Measurements from ENCODE around the gene NETO1.

NETO1 gene

DNA sequence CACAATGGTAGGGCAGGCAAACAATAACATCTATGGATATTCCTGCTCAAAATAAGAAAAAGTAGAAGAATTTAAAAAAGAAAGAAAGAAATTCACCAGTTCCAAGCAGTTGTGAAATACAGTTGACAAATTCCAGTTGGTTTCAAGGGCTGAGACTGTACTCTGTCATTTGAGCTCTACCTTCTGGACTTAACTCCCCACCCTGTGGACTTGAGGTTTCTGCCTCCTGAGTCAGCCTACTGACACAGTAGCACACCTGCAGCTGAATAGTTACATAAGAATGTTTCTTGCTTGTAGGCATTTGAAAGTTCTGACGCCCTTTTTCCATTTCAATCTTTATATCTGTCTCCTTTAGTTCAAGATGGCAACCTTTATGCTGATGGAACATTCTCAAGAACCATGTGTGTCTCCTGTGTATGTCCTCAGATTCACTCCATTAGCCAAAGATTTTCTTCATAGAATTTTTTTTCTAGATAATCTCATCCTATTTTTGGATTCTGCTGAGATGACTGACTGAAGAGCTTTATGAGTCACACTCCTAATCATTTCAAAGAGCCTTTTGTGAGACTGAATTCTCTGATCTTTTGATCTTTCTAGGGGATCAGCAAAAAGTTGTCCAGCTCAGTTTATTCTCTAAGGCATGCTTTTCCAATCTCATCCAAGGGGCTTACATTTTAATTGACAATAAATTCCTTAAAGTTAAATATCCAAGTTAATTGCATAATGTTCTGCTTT, 19.1 kb downstream of the NETO1 start:
- TF ChIP-seq POLR2AphosphoS5 (IDR thresholded peaks at IDR 0.05; ENCODE audit: low read depth, low read length), result no peak
- no peak for TF ChIP-seq PAX5 (IDR thresholded peaks at IDR 0.05; ENCODE audit: insufficient read depth, low read length, severe bottlenecking)
- no peak for TF ChIP-seq POLR2A (IDR thresholded peaks at IDR 0.05; ENCODE audit: low read depth, low read length)
- no peak for TF ChIP-seq TAF1 (IDR thresholded peaks at IDR 0.05; ENCODE audit: low read depth, low read length)
- no peak for TF ChIP-seq SPI1 (IDR thresholded peaks at IDR 0.05; ENCODE audit: low read depth, low read length)
- TF ChIP-seq POU2F2 (IDR thresholded peaks at IDR 0.05; ENCODE audit: low read depth, low read length), result no peak
- no peak for DNase-seq (ENCODE audit: insufficient read length, low spot score)
- no peak for FAIRE-seq

DNA sequence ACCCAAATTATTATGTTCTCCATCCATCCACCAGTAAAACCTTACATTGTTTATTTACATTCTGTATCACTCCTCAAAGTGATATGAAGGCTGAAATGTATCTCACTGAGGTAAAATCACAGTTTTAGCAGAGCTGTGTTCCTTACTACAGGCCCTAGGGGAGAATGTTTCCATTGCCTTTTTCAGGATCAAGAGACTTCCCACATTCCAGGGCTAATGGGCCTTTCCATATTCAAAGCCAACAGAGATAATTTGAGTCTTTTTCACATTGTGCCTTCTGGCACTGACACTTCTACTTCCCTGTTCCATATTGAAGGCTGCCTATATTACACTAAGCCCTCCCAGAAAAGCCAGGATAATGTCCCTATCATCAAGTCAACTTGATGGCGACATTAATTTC, 20.0 kb downstream of the NETO1 start:
- no peak for TF ChIP-seq TAF1 (IDR thresholded peaks at IDR 0.05; ENCODE audit: low read depth, low read length)
- TF ChIP-seq POU2F2 (IDR thresholded peaks at IDR 0.05; ENCODE audit: low read depth, low read length), result no peak
- no peak for TF ChIP-seq POLR2A (IDR thresholded peaks at IDR 0.05; ENCODE audit: low read depth, low read length)
- TF ChIP-seq SPI1 (IDR thresholded peaks at IDR 0.05; ENCODE audit: low read depth, low read length), result no peak
- no peak for TF ChIP-seq PAX5 (IDR thresholded peaks at IDR 0.05; ENCODE audit: insufficient read depth, low read length, severe bottlenecking)
- no peak for TF ChIP-seq POLR2AphosphoS5 (IDR thresholded peaks at IDR 0.05; ENCODE audit: low read depth, low read length)
- DNase-seq (ENCODE audit: insufficient read length, low spot score), result no peak
- no peak for FAIRE-seq

DNA sequence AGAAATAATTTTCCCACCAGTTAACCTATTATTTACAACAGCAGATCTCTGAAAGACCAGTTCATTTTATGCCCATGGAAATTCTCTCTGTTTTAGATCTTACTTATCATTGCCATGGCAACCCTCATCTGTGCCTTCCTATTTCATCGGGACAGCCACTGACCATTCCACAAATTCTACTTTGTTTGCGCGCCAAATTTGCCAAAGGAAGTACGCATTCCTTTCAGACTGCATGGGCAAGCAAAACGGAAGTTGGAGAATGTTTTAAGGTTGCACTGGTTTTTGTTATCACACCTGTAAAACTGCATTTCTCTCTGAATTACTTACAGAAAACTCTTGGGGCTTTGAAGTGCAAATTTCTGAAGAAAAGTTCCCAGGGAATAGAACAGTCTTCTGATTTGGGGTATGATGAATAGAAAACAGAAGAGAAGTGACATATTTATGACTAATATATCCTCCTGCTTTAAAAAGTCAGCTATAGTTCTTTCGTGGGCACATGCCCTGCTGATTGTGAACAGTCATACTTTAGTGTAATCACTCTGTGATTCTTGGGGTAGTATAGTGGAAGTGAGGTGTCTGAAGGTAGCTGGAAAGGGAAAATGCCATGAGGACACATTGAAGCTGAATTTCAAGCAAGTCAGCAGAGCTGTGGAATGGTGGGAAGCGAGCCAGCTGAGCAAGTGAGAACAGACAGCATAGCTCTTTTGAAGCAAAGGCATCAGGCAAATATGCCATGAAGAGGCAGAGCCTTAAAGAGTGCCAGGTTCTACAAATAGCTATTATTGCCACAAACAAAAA, 20.9 kb downstream of the NETO1 start:
- TF ChIP-seq POU2F2 (IDR thresholded peaks at IDR 0.05; ENCODE audit: low read depth, low read length) (no peak), PAX5 (IDR thresholded peaks at IDR 0.05; ENCODE audit: insufficient read depth, low read length, severe bottlenecking) (no peak), TAF1 (IDR thresholded peaks at IDR 0.05; ENCODE audit: low read depth, low read length) (no peak), POLR2AphosphoS5 (IDR thresholded peaks at IDR 0.05; ENCODE audit: low read depth, low read length) (no peak), POLR2A (IDR thresholded peaks at IDR 0.05; ENCODE audit: low read depth, low read length) (no peak), SPI1 (IDR thresholded peaks at IDR 0.05; ENCODE audit: low read depth, low read length) (no peak)
- DNase-seq (ENCODE audit: insufficient read length, low spot score) (no peak), FAIRE-seq (no peak)

DNA sequence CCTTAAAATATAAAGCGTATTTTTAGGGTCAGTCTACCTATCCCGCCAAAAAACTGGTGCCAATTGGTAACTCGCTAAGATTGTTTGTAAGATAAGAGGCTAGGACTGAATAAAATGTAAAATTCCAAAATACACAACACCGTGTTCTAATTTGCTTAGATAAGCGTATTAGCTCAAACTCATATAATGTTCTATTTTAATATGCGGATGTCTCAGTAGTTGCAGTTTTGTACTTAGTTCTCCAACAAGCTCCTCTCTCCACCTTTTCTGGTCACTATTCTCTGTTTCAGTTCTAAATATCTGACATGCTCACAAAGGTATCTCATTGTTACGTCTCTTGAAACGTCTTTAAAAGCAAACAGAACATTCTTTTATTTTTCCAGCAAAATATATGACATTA, 24.0 kb downstream of the NETO1 start:
- TF ChIP-seq PAX5 (IDR thresholded peaks at IDR 0.05; ENCODE audit: insufficient read depth, low read length, severe bottlenecking) (no peak), SPI1 (IDR thresholded peaks at IDR 0.05; ENCODE audit: low read depth, low read length) (no peak), POU2F2 (IDR thresholded peaks at IDR 0.05; ENCODE audit: low read depth, low read length) (no peak), POLR2A (IDR thresholded peaks at IDR 0.05; ENCODE audit: low read depth, low read length) (no peak), POLR2AphosphoS5 (IDR thresholded peaks at IDR 0.05; ENCODE audit: low read depth, low read length) (no peak), TAF1 (IDR thresholded peaks at IDR 0.05; ENCODE audit: low read depth, low read length) (no peak)
- DNase-seq (ENCODE audit: insufficient read length, low spot score) (no peak), FAIRE-seq (no peak)

DNA sequence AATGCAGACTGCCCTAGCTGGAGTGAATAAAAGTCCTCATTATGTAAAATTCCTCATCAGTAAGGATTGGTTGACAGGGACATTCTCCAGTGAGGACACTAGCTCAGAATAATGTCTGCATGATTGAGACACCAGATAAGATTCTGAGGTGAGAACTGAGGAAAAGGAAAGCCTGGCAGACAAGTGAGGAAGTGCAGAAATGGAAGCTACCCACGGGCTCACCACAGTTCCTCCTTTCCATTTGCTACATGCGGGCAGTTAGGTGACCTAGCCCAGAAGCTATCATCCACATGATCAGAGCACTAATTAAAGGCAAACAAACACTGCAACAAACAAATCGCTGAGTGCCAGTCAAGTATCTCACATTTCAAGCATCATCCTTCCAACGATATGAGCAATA, 27.7 kb downstream of the NETO1 start:
- FAIRE-seq (no peak), DNase-seq (ENCODE audit: insufficient read length, low spot score) (no peak)
- TF ChIP-seq POU2F2 (IDR thresholded peaks at IDR 0.05; ENCODE audit: low read depth, low read length) (no peak), TAF1 (IDR thresholded peaks at IDR 0.05; ENCODE audit: low read depth, low read length) (no peak), POLR2A (IDR thresholded peaks at IDR 0.05; ENCODE audit: low read depth, low read length) (no peak), POLR2AphosphoS5 (IDR thresholded peaks at IDR 0.05; ENCODE audit: low read depth, low read length) (no peak), PAX5 (IDR thresholded peaks at IDR 0.05; ENCODE audit: insufficient read depth, low read length, severe bottlenecking) (no peak), SPI1 (IDR thresholded peaks at IDR 0.05; ENCODE audit: low read depth, low read length) (no peak)

DNA sequence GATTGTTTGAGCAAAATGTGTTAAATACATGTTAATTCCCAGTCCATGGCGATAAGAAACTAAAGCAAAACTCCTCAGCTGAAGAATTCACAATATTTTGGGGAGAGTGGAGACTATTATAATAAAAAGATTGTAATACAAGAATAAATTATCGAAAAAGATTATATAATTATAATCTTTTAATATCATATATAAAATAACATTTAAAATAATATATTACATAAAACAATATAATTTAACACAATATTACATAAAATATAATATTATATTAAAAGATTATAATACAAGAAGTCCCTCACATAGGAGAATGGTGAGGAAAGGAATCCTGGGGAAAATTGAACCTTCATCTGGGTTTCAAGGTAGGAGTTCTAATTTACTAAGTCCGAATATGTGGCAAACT, 33.1 kb downstream of the NETO1 start:
- DNase-seq (ENCODE audit: insufficient read length, low spot score), result no peak

DNA sequence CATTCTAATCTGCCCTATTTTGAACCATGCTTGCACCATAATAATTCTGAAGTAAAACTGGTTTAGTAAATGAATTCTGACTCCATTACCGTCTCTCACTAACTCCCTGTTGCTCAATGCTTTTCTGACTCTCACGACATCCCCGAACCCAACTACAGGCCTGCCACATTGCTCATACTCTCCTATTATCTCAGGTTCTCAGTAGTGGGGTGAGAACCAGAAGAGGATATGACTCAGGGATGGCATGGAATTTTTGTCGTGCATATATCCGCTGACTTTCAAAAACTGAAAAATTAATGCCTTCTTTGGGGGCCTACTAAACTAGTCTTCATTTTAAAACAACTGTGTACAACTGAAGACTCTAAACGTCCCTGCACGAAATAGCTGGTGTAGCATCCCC, 34.3 kb downstream of the NETO1 start:
- no peak for DNase-seq (ENCODE audit: insufficient read length, low spot score)
- no peak for FAIRE-seq
- TF ChIP-seq POU2F2 (IDR thresholded peaks at IDR 0.05; ENCODE audit: low read depth, low read length), result no peak
- no peak for TF ChIP-seq TAF1 (IDR thresholded peaks at IDR 0.05; ENCODE audit: low read depth, low read length)
- no peak for TF ChIP-seq PAX5 (IDR thresholded peaks at IDR 0.05; ENCODE audit: insufficient read depth, low read length, severe bottlenecking)
- TF ChIP-seq POLR2AphosphoS5 (IDR thresholded peaks at IDR 0.05; ENCODE audit: low read depth, low read length), result no peak
- TF ChIP-seq SPI1 (IDR thresholded peaks at IDR 0.05; ENCODE audit: low read depth, low read length), result no peak

More for the DNA sequence above, 33.1 kb downstream of the NETO1 start:
- TF ChIP-seq PAX5 (IDR thresholded peaks at IDR 0.05; ENCODE audit: insufficient read depth, low read length, severe bottlenecking) (no peak), POU2F2 (IDR thresholded peaks at IDR 0.05; ENCODE audit: low read depth, low read length) (no peak), SPI1 (IDR thresholded peaks at IDR 0.05; ENCODE audit: low read depth, low read length) (no peak), POLR2AphosphoS5 (IDR thresholded peaks at IDR 0.05; ENCODE audit: low read depth, low read length) (no peak), POLR2A (IDR thresholded peaks at IDR 0.05; ENCODE audit: low read depth, low read length) (no peak), TAF1 (IDR thresholded peaks at IDR 0.05; ENCODE audit: low read depth, low read length) (no peak)
- FAIRE-seq, result no peak

DNA sequence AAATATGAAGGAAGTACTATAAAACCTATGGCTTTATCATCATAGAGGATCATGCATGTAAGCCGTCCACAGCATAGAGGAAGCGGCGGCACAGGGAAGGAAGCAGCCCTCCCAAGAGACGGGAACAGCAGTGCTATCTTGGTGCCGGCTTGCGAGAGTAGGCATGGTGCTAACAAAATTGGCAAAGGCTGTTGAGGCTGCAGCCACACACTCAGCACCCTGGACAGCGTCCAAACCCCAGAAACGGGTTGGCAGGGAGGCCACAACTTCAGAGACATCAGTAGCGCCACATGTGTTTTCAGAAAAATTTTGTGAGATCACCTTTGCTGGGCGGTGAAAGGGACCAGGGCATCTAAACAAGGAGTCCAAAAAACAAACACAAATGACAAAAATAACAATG, 37.7 kb downstream of the NETO1 start:
- TF ChIP-seq PAX5 (IDR thresholded peaks at IDR 0.05; ENCODE audit: insufficient read depth, low read length, severe bottlenecking), result no peak
- TF ChIP-seq POU2F2 (IDR thresholded peaks at IDR 0.05; ENCODE audit: low read depth, low read length), result no peak
- TF ChIP-seq SPI1 (IDR thresholded peaks at IDR 0.05; ENCODE audit: low read depth, low read length), result no peak
- TF ChIP-seq POLR2AphosphoS5 (IDR thresholded peaks at IDR 0.05; ENCODE audit: low read depth, low read length), result no peak
- no peak for TF ChIP-seq TAF1 (IDR thresholded peaks at IDR 0.05; ENCODE audit: low read depth, low read length)
- no peak for TF ChIP-seq POLR2A (IDR thresholded peaks at IDR 0.05; ENCODE audit: low read depth, low read length)
- FAIRE-seq, result no peak
- DNase-seq (ENCODE audit: insufficient read length, low spot score), result no peak

DNA sequence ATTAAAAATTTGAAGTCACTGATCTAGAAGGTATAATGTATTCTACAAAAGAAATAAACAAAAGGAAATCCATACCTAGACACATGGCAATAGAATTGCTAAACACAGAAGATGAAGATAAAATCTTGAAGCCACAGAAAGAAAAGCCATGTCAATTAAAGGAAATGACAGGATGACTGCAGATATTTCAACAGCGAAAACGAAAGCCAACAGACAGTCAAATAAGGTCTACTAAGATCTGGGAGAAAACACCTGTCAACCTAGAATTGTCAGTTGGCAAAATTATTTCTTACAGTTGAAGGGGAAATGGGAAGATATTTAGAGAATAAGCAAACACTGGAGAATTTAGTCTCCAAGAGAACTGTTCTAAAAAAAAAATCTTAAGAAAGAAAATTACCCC, 39.2 kb downstream of the NETO1 start:
- no peak for TF ChIP-seq TAF1 (IDR thresholded peaks at IDR 0.05; ENCODE audit: low read depth, low read length)
- no peak for TF ChIP-seq POU2F2 (IDR thresholded peaks at IDR 0.05; ENCODE audit: low read depth, low read length)
- no peak for TF ChIP-seq POLR2AphosphoS5 (IDR thresholded peaks at IDR 0.05; ENCODE audit: low read depth, low read length)
- no peak for TF ChIP-seq POLR2A (IDR thresholded peaks at IDR 0.05; ENCODE audit: low read depth, low read length)
- TF ChIP-seq SPI1 (IDR thresholded peaks at IDR 0.05; ENCODE audit: low read depth, low read length), result no peak
- no peak for TF ChIP-seq PAX5 (IDR thresholded peaks at IDR 0.05; ENCODE audit: insufficient read depth, low read length, severe bottlenecking)
- FAIRE-seq (no peak), DNase-seq (ENCODE audit: insufficient read length, low spot score) (no peak)

Measured in GM12891 (cell line).